Endothelial cell (in vitro differentiated cells): Measurements from ENCODE around the gene ABCA1. TPM values are rescaled to one million over a fixed set of nuclear protein-coding genes. Genes with fewer than 3 reads are reported as not detected.
A peak's percentile ranks its signal among the peaks of the same experiment; 100 is the strongest.

Experiments
- DNase-seq: peaks from one replicate; pipeline ENCODE4 v3.0.0; 2021; ENCODE audit warnings: low spot score
- H3K27ac Mint-ChIP-seq: one replicate; pipeline ENCODE4 v1.8.0; 2021; ENCODE audit warnings: mixed read lengths, inconsistent platforms; ENCODE audit not compliant: unreplicated experiment
- H3K27me3 Mint-ChIP-seq: one replicate; pipeline ENCODE4 v1.8.0; 2021; ENCODE audit warnings: mild to moderate bottlenecking, moderate library complexity, mixed read lengths, inconsistent platforms; ENCODE audit not compliant: unreplicated experiment
- H3K36me3 Mint-ChIP-seq: one replicate; pipeline ENCODE4 v1.8.0; 2021; ENCODE audit warnings: mild to moderate bottlenecking, low read depth, mixed read lengths, inconsistent platforms; ENCODE audit not compliant: unreplicated experiment
- H3K4me1 Mint-ChIP-seq: one replicate; pipeline ENCODE4 v1.8.0; 2021; ENCODE audit warnings: mild to moderate bottlenecking, mixed read lengths, inconsistent platforms; ENCODE audit not compliant: unreplicated experiment
- H3K4me3 Mint-ChIP-seq: one replicate; pipeline ENCODE4 v1.8.0; 2021; ENCODE audit warnings: mild to moderate bottlenecking, mixed read lengths, inconsistent platforms; ENCODE audit not compliant: unreplicated experiment
- H3K9me3 Mint-ChIP-seq: one replicate; pipeline ENCODE4 v1.8.0; 2021; ENCODE audit warnings: mixed read lengths, inconsistent platforms; ENCODE audit not compliant: unreplicated experiment
- total RNA-seq: library from RNA; stranded (reverse); fragmentation: NEBNext Ultra II Directional; extraction: Animal tissue kit (Norgen Biotek cat#: 25700); gene quantifications from one replicate; pipeline ENCODE4 v1.2.1, GENCODE V29; 2021; ENCODE audit not compliant: unreplicated experiment
- TF ChIP-seq, protein P1 (sequence below): fragments of 200-600 bp; sonication (generic); IDR thresholded peaks from one replicate; pipeline ENCODE4 v1.5.0; 2021; ENCODE audit warnings: antibody characterized with exemption; ENCODE audit not compliant: unreplicated experiment

Gene ABCA1
- total RNA-seq, 1 donor from 2014 or later = 171 TPM

DNA sequence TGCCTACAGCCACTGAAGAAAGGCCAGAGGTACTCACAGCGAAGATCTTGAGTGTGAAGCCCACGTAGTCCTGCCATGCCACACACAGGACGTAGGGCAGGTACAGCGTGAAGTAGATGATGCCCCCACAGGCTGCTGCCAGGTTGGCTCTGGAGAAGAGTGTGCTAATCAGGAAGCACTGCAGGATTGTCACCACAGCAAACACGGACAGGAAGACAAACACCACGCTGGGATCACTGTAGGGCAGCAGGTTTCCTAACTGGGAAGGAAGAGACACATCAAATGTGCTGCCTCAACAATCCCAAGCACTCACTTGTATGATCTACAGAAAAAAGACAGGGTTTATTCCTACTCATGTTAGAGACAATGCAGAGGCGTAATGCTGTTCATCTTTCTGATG is 101.0 kb downstream of the ABCA1 start:
- no peak for DNase-seq
- peak overlapping the region; percentile 81 for H3K4me3 Mint-ChIP-seq
- peaks cover 94% of the 10 kb centered on the region for H3K36me3 Mint-ChIP-seq
- peaks cover 7% of the 10 kb centered on the region for H3K27me3 Mint-ChIP-seq
- peaks cover 48% of the 10 kb centered on the region for H3K4me1 Mint-ChIP-seq
- H3K9me3 Mint-ChIP-seq = no peaks in the 10 kb centered on the region
- H3K27ac Mint-ChIP-seq = peak overlapping the region; percentile 89
- TF ChIP-seq, protein P1, sequence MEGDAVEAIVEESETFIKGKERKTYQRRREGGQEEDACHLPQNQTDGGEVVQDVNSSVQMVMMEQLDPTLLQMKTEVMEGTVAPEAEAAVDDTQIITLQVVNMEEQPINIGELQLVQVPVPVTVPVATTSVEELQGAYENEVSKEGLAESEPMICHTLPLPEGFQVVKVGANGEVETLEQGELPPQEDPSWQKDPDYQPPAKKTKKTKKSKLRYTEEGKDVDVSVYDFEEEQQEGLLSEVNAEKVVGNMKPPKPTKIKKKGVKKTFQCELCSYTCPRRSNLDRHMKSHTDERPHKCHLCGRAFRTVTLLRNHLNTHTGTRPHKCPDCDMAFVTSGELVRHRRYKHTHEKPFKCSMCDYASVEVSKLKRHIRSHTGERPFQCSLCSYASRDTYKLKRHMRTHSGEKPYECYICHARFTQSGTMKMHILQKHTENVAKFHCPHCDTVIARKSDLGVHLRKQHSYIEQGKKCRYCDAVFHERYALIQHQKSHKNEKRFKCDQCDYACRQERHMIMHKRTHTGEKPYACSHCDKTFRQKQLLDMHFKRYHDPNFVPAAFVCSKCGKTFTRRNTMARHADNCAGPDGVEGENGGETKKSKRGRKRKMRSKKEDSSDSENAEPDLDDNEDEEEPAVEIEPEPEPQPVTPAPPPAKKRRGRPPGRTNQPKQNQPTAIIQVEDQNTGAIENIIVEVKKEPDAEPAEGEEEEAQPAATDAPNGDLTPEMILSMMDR = no peak

DNA sequence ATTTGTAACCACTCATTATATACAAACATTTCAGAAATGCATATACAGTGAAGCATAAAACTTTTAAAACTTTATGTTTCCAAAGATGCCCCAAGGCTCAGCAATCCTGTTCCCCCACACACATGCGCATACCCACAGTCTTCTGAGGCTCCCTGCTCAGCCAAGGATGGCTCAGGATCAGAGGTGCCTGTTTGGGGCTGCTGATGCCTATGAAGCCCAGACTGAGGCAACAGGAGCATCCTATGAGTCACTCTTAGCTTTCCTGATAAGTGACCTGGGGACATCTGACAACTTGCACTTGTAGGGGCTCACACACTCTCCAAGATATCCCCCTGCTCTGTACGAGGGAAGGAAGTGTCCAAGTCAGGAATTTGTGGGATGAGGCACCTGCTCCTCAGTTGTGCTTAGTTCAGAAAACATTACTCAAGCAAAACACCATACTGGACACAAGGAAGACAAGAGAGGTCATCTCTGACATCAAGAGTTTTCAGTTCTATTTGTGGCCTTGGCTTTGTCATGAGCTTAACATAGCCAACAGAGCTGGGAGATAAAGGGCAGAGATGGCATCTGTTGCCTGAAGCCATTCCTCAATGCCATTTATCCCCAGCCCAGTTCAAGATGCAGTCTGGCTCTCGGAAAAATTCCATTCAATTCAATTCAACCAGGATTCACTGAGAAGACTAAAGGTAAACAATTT is 101.7 kb downstream of the ABCA1 start:
- Mint-ChIP-seq H3K4me1 (peaks cover 45% of the 10 kb centered on the region), H3K36me3 (peaks cover 91% of the 10 kb centered on the region), H3K9me3 (no peaks in the 10 kb centered on the region), H3K27me3 (peaks cover 6% of the 10 kb centered on the region), H3K27ac (peak overlapping the region; percentile 89), H3K4me3 (peak overlapping the region; percentile 81)
- DNase-seq = no peak
- TF ChIP-seq, protein P1 = no peak

DNA sequence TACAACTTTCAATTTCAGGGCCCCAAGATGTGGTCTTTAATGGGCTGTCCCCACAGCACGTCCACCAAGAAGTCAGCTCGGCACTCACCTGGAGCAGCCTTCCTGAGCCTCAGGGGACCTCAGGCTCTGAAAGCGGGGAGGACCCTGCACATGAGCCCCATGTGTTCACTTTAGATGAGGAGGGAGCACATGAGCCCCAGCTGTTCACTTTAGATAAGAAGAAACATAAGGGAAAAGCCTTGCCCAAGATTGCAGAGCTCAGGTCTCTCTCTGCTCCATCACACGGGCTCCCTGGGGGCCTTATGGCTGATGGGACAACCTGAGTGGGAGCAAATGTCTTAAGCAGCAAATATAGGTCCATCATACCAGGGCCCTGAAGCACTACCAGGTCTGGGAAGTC is 107.6 kb downstream of the ABCA1 start:
- H3K27me3 Mint-ChIP-seq = peaks cover 15% of the 10 kb centered on the region
- no peak overlapping the region for H3K27ac Mint-ChIP-seq
- no peaks in the 10 kb centered on the region for H3K9me3 Mint-ChIP-seq
- H3K4me1 Mint-ChIP-seq = no peaks in the 10 kb centered on the region
- peaks cover 86% of the 10 kb centered on the region for H3K36me3 Mint-ChIP-seq
- no peak overlapping the region for H3K4me3 Mint-ChIP-seq
- DNase-seq = no peak
- TF ChIP-seq, protein P1 = no peak

- peaks cover 15% of the 10 kb centered on the region for H3K27me3 Mint-ChIP-seq
- DNase-seq = no peak
- no peaks in the 10 kb centered on the region for H3K4me1 Mint-ChIP-seq
- H3K4me3 Mint-ChIP-seq = peak overlapping the region; percentile 70
- TF ChIP-seq, protein P1 = no peak
- H3K27ac Mint-ChIP-seq = no peak overlapping the region
- peaks cover 84% of the 10 kb centered on the region for H3K36me3 Mint-ChIP-seq
- H3K9me3 Mint-ChIP-seq = no peaks in the 10 kb centered on the region
Observed at GRCh38 chr9:104819033-104819432, 108.9 kb downstream of the ABCA1 start.

GRCh38 chr9:104817437-104817836 is 110.5 kb downstream of the ABCA1 start:
- Mint-ChIP-seq H3K4me3 (peak overlapping the region; percentile 51), H3K9me3 (no peaks in the 10 kb centered on the region), H3K27me3 (peaks cover 11% of the 10 kb centered on the region), H3K36me3 (peaks cover 84% of the 10 kb centered on the region), H3K4me1 (no peaks in the 10 kb centered on the region), H3K27ac (no peak overlapping the region)
- no peak for DNase-seq
- TF ChIP-seq, protein P1 = no peak
